HepG2 (cell line): ENCODE measurements around the gene RIPOR3. TPM values are rescaled to one million over a fixed set of nuclear protein-coding genes. Genes with fewer than 3 reads are reported as not detected.

Experiments
- ATAC-seq: fragments of 200-7000 bp; cut with Tn5 transposase; 3 replicates; pipeline ENCODE4 v1.9.1; 2020; ENCODE audit warnings: mild to moderate bottlenecking, moderate library complexity
- BruUV-seq: library from RNA; stranded (reverse); fragments of 400-500 nt; replicated peaks from 2 replicates; lab custom pipeline; 2021; lab: Mats Ljungman, UMichigan
- CTCF ChIA-PET: fragments of 300-600 bp; formaldehyde crosslinking; extraction: SDS; loops from one replicate; lab custom pipeline; 2021; ENCODE audit warnings: low total read pairs, inconsistent platforms, low intra/inter-chr PET ratio; lab: Yijun Ruan, JAX
- POLR2A ChIA-PET: fragments of 350-600 bp; sonication (Branson Sonifier 250); formaldehyde crosslinking; loops from one replicate; lab custom pipeline; 2020; ENCODE audit warnings: antibody characterized with exemption, inconsistent platforms; lab: Yijun Ruan, JAX
- DNase-seq: peaks from one replicate; pipeline ENCODE4 v3.0.0-alpha.2; 2015; ENCODE audit warnings: low spot score
- FAIRE-seq: peaks from 3 replicates; lab custom pipeline; 2011; peaks lifted over from hg19 to GRCh38; lab: Jason Lieb, UNC
- H2AFZ ChIP-seq: one replicate; pipeline ENCODE4 v1.6.1; 2011; ENCODE audit warnings: low read length, inconsistent platforms
- H3K27ac ChIP-seq: fragments of 300-600 bp; 3 replicates; pipeline ENCODE4 v1.8.0; 2011; ENCODE audit warnings: mixed run types, mild to moderate bottlenecking, mixed read lengths, low read length, inconsistent platforms; ENCODE audit not compliant: insufficient read depth; ENCODE audit errors: extremely low read length
- H3K27me3 ChIP-seq, 2 experiments: fragments of 200-600 bp in 1 of 2; 2 replicates in 1 of 2; 3 replicates in 1 of 2; pipeline versions ENCODE4 v1.6.0 to v1.8.0; 2011; ENCODE audit warnings: low read length in 2 of 2, mild to moderate bottlenecking in 2 of 2, moderate library complexity in 2 of 2, inconsistent platforms in 1 of 2; ENCODE audit not compliant: insufficient read depth in 2 of 2, control insufficient read depth in 1 of 2
- H3K36me3 ChIP-seq, 2 experiments: fragments of 200-600 bp in 1 of 2; replicated peaks in 1 of 2; 2 replicates in 1 of 2; 3 replicates in 1 of 2; pipeline versions ENCODE4 v1.5.1 to v1.8.0; 2011; ENCODE audit warnings: low read length in 2 of 2, inconsistent platforms in 1 of 2; ENCODE audit not compliant: insufficient read depth in 2 of 2, control insufficient read depth in 1 of 2
- H3K4me1 ChIP-seq: 2 replicates; pipeline ENCODE4 v1.5.1; 2012; ENCODE audit warnings: low read length, inconsistent platforms; ENCODE audit not compliant: insufficient read depth
- H3K4me2 ChIP-seq: 2 replicates; pipeline ENCODE4 v1.6.0; 2011; ENCODE audit warnings: low read depth, low read length, inconsistent platforms
- H3K4me3 ChIP-seq, 3 experiments: fragments of 200-600 bp in 1 of 3; sonication (generic), shearing (Covaris generic) in 1 of 3; replicated peaks in 1 of 3; 2 replicates each; pipeline ENCODE4 v1.5.1; 2011 to 2016; ENCODE audit warnings: low read length in 3 of 3, inconsistent platforms in 2 of 3, low read depth in 2 of 3, mild to moderate bottlenecking in 2 of 3, control low read depth in 1 of 3, mixed read lengths in 1 of 3; ENCODE audit not compliant: insufficient read depth in 1 of 3
- H3K79me2 ChIP-seq: one replicate; pipeline ENCODE4 v1.6.1; 2011; ENCODE audit warnings: low read length, inconsistent platforms; ENCODE audit not compliant: insufficient read depth
- H3K9ac ChIP-seq: 2 replicates; pipeline ENCODE4 v1.6.0; 2011; ENCODE audit warnings: mild to moderate bottlenecking, low read depth, low read length, inconsistent platforms; ENCODE audit not compliant: insufficient read depth
- H3K9me3 ChIP-seq: 2 replicates; pipeline ENCODE4 v1.5.1; 2012; ENCODE audit warnings: mild to moderate bottlenecking, low read length
- H4K20me1 ChIP-seq: 2 replicates; pipeline ENCODE4 v1.6.0; 2011; ENCODE audit warnings: inconsistent platforms, mild to moderate bottlenecking, low read length, moderate library complexity; ENCODE audit not compliant: insufficient read depth
- DZIP1 ChIP-seq: sonication (generic); formaldehyde crosslinking; IDR thresholded peaks from 2 replicates; pipeline ENCODE4 v1.5.0; 2020; ENCODE audit warnings: mild to moderate bottlenecking, missing genetic modification reagents
- LRRFIP1 ChIP-seq: sonication (generic); formaldehyde crosslinking; conservative IDR thresholded peaks from 2 replicates; pipeline ENCODE4 v1.4.0; 2020; ENCODE audit warnings: missing genetic modification reagents
- ZMYM2 ChIP-seq: sonication (generic); formaldehyde crosslinking; IDR thresholded peaks from 2 replicates; pipeline ENCODE4 v1.8.0; 2022; ENCODE audit warnings: mild to moderate bottlenecking, missing genetic modification reagents
- ZNF124 ChIP-seq: sonication (generic); formaldehyde crosslinking; IDR thresholded peaks from 2 replicates; pipeline ENCODE4 v1.4.0; 2020; ENCODE audit warnings: missing genetic modification reagents
- ZNF180 ChIP-seq: sonication (generic); formaldehyde crosslinking; IDR thresholded peaks from 2 replicates; pipeline ENCODE4 v1.4.0; 2020; ENCODE audit warnings: low read depth, missing genetic modification reagents, borderline replicate concordance
- ZNF354B ChIP-seq: sonication (generic); formaldehyde crosslinking; IDR thresholded peaks from 2 replicates; pipeline ENCODE4 v1.8.0; 2022; ENCODE audit warnings: mild to moderate bottlenecking, missing genetic modification reagents
- ZNF562 ChIP-seq: sonication (generic); formaldehyde crosslinking; IDR thresholded peaks from 2 replicates; pipeline ENCODE4 v1.8.0; 2022; ENCODE audit warnings: missing genetic modification reagents, borderline replicate concordance
- ZNF609 ChIP-seq: sonication (generic); formaldehyde crosslinking; IDR thresholded peaks from 2 replicates; pipeline ENCODE4 v1.4.0; 2020; ENCODE audit warnings: mild to moderate bottlenecking, missing genetic modification reagents, borderline replicate concordance
- WGBS: methylation state at CpG from one replicate; pipeline ENCODE4 v1.1.6; 2017; ENCODE audit warnings: low lambda C conversion rate; 5-methylcytosine and 5-hydroxymethylcytosine counted together
- in situ Hi-C: cut with HindIII; loops from 2 replicates; pipeline ENCODE4 v1.10.0; 2017; ENCODE audit warnings: low pct_unique_long_range_greater_than_20kb; ENCODE audit not compliant: extremely low pct_ligation_motif_present
- intact Hi-C: fragments of 100-400 bp; cut with micrococcal nuclease; formaldehyde crosslinking; loops from one replicate; pipeline ENCODE4 v1.10.0; 2022; ENCODE audit not compliant: unreplicated experiment
- polyA plus RNA-seq, 8 experiments: library from polyadenylated mRNA; depleted of rRNA in 3 of 8; stranded (reverse) in 7 of 8; unstranded in 1 of 8; fragments of >200 nt; fragmentation: Illumina TruSeq in 4 of 8; extraction: Trizol in 4 of 8; gene quantifications; 2 replicates each; pipeline versions ENCODE4 v1.2.1 to v1.2.3, GENCODE V29; 2011 to 2016; ENCODE audit warnings: low read depth in 4 of 8, missing spikeins in 1 of 8, mixed read lengths in 1 of 8; ENCODE audit not compliant: insufficient read depth in 1 of 8
- total RNA-seq, 5 experiments: library from RNA; depleted of rRNA; stranded (reverse); fragments of >200 nt; fragmentation: Illumina TruSeq; extraction: Trizol; gene quantifications; 2 replicates each; pipeline ENCODE4 v1.2.3, GENCODE V29; 2016; ENCODE audit warnings: low read depth in 1 of 5

The RIPOR3 gene
- total and polyA plus RNA-seq, 2 of the 13 experiments (the other 11 are each of a cell fraction or from before 2014, with no cell fraction given) = 0.18 TPM; not detected in 1

GRCh38 chr20:50565871-50566270 lies 125.5 kb downstream of the RIPOR3 start:
- Histone ChIP-seq H3K27me3 (no peaks in the 10 kb centered on the region), H3K9ac (no peak overlapping the region), H3K79me2 (no peaks in the 10 kb centered on the region), H3K9me3 (no peaks in the 10 kb centered on the region), H3K4me2 (no peak overlapping the region), H4K20me1 (no peaks in the 10 kb centered on the region), H3K4me1 (peaks cover 29% of the 10 kb centered on the region), H3K4me3 (no peak overlapping the region), H3K36me3 (peaks cover 35 to 69% of the 10 kb centered on the region in 2 experiments), H2AFZ (no peak overlapping the region), H3K27ac (no peak overlapping the region)
- TF ChIP-seq ZNF124 (CRISPR knock-in tag) (no peak), ZNF354B (CRISPR knock-in tag) (no peak), LRRFIP1 (no peak), ZMYM2 (no peak), ZNF180 (CRISPR knock-in tag) (no peak), ZNF562 (no peak), ZNF609 (CRISPR knock-in tag) (no peak), DZIP1 (no peak)
- in situ Hi-C loops = no loop called here
- DNase-seq = no peak
- ATAC-seq = no peak
- intact Hi-C loops = no loop called here
- ChIA-PET CTCF (no interaction called here), POLR2A (no interaction called here)
- WGBS = 98% methylated on average over 4 of the region's 4 CpGs
- no peak for FAIRE-seq
- no TSS peak for BruUV-seq
